ENCODE data around the gene FAM222B.

Gene FAM222B

GRCh38 chr17:28774206-28774605 is 68.4 kb downstream of the FAM222B start:
- DNase-seq (ENCODE audit: low spot score): no peak

GRCh38 chr17:28773736-28774135 is 68.9 kb downstream of the FAM222B start:
- no peak for DNase-seq (ENCODE audit: low spot score)

DNA sequence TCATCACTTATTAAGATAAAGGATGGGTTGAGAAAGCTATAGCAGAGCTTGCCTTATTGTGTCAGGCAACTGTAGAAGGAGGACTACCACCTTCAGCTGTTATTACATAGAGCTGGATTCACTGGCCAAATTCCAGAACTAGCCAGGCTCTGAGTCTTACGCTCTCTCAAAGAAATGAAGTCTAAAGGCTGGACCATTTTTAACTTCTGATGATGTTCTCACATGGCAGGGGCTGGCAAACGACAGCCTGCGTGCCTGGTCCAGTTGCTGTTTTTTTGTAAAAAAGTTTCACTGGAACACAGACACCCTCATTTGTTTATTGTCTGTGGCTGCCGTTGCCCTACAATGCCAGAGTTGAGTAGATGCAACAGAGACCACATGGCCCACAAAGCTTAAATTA is 77.6 kb downstream of the FAM222B start:
- DNase-seq (ENCODE audit: low spot score): no peak

DNA sequence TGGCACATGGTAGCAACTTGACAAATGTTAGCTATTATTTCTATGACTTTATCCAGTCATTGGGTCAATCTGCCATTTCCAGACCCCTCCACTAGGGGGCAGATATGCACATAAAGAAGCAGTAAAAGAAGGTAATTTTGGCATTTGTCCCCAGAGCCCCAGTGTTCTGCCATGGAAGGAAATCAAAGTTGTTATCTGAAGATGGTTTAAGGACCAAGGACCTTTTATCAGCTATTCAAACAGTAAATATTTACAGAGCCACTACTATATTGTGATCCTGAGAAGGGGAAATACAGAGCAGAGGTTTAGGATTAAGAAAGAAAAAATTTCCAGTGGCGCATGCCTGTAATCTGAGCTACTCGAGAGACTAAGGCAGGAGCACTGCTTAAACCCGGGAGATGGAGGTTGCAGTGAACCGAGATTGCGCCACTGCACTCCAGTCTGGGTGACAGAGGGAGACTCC is 78.8 kb downstream of the FAM222B start:
- DNase-seq (ENCODE audit: low spot score): peak; percentile 79

GRCh38 chr17:28763137-28763799 is 79.3 kb downstream of the FAM222B start:
- DNase-seq (ENCODE audit: low spot score): no peak

GRCh38 chr17:28760601-28761562 is 81.7 kb downstream of the FAM222B start:
- DNase-seq (ENCODE audit: low spot score): peak; percentile 70

- DNase-seq (ENCODE audit: low spot score): no peak
These were observed 83.2 kb downstream of the FAM222B start for GRCh38 chr17:28759256-28759865.

DNA sequence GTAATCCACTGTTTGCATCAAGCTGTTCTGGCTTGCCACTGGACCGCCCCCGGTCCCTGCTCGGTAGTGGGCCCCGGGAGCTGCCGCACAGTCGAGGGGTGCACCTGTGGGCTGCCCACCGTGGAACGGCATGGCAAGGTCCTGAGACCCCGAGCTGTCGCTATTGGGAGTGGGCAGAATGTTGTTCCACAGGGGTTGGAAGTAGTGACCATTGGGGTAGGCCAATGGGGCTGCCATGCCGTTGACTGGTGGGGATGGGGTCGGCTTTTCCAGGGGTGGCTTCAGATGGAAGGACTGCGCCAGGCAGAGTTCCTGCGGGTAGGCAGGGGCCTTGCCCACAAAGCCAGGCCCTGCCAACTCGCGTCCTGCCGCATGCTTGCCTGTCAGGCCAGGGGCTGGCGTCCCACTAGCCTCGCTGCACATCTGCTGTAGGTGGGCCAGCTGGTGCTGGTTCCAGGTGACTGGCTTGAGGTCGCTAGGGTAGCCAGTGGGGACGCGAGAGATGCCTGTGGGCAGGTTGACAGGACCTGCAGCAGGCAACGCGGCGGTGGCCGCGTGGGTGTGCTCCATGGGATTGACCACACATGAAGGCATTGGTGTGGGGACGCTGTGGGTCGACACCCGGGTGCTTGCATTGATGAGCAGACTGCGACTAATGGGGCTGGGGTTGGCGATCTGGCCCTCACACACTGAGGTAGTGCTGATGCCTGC is 84.0 kb downstream of the FAM222B start:
- DNase-seq (ENCODE audit: low spot score): no peak

- DNase-seq (ENCODE audit: low spot score): no peak
These were observed 86.4 kb downstream of the FAM222B start for GRCh38 chr17:28756049-28756804.

GRCh38 chr17:28755486-28755885 is 87.1 kb downstream of the FAM222B start:
- DNase-seq (ENCODE audit: low spot score): no peak

DNA sequence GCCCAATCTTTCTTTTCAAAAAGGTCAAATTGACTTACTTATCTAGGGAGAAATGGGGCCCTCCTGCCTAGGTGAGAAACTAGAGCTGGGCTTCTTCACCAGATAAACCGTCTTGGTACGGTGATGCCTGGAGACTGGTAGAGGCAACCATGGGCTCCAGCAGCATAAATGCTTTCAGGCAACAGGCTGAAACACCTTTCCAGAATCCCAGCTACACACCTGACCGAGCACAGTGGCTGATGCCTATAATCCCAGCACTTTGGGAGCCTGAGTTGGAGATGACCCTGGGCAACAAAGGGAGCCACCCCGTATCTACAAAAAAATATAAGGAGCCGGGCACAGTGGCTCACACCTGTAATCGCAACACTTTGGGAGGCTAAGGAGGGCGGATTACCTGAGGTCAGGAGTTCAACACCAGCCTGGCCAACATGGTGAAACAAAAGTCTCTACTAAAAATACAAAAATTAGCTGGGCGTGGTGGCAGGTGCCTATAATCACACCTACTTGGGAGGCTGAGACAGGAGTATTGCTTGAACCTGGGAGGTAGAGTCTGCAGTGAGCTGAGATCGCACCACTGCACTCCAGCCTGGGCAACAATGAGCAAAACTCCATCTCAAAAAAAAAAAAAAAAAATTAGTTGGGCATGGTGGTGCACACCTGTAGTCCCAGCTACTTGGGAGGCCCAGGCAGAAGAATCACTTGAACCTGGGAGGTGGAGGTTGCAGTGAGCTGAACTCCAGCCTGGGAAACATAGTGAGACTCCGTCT is 90.8 kb downstream of the FAM222B start:
- DNase-seq (ENCODE audit: low spot score): no peak

DNA sequence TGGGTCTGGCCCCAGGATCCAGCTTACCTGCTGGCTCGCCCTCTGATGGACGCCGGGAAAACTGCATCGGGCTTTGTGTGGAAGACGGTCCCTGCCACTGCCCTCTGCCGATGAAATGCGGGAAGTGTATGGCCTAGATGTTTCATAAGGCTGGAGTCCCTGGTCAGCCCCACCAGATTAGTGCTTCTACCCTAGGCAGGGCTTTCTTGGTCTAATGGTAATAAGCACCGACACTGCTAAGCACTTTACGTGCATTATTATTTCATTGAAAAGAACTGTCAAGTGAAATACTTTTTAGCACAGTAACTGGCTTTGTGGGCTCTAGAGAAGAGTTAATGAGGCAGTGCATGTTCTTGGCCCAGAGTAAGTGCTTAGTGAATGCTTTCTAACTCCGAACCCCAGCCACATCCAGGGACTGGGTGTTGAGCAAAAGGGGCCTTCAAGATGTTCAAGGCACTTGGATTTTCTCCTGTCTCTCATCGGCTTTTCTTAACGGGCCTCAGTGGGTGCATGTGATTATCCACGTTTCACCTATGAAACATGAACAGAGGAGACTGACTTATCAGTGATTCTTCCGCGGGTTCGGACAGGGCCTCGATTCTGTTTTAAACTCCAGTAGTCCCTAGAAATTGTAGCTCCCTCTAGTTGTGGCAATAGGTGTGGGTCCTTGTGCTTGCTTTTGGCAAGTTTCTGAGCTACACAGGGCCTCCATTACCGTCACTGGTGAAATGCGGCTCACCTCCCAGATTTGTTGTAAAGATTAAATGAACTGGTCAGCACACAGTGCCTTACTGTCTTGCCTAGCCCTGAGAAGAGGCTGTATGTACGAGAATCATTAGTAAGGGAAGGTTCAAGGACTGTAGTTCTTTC is 92.2 kb downstream of the FAM222B start:
- peak; percentile 96 for DNase-seq (ENCODE audit: low spot score)

- DNase-seq (ENCODE audit: low spot score): no peak
These were observed 92.9 kb downstream of the FAM222B start for GRCh38 chr17:28749516-28750177.

DNA sequence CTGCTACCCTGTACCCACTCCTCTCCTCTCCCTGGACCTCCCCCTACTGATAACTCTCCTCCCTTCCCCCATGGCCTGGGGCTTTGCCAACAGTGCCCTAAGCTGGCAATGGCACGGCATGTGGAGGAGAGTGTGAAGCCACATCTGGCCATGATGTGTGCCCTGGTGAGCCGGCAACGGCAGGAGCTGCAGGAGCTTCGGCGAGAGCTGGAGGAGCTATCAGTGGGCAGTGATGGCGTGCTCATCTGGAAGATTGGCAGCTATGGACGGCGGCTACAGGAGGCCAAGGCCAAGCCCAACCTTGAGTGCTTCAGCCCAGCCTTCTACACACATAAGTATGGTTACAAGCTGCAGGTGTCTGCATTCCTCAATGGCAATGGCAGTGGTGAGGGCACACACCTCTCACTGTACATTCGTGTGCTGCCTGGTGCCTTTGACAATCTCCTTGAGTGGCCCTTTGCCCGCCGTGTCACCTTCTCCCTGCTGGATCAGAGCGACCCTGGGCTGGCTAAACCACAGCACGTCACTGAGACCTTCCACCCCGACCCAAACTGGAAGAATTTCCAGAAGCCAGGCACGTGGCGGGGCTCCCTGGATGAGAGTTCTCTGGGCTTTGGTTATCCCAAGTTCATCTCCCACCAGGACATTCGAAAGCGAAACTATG is 93.6 kb downstream of the FAM222B start:
- no peak for DNase-seq (ENCODE audit: low spot score)

GRCh38 chr17:28747801-28748750 is 94.5 kb downstream of the FAM222B start:
- DNase-seq (ENCODE audit: low spot score): no peak

GRCh38 chr17:28747051-28747691 is 95.4 kb downstream of the FAM222B start:
- peak; percentile 88 for DNase-seq (ENCODE audit: low spot score)

DNA sequence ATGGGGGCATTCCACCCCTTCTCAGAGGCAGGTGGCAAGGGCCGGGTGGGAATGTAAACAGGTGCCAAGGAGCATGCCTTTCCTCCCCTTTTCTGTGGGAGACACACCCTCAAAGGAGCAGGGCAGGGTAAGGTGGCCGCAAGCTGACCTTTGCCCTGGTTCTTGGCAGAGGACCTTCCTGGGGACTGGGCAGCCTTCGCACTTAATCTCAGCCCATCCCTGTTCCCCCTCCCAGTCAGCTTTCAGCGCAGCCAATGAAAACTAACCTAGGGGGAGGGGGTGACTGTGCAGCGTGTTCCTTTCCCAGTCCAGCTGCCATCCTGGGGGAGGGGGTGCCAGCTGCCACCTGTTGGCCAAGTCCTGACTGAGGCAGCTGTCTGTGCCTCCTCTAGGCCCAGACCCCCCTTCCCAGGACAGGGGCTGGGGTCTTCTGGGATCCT is 96.0 kb downstream of the FAM222B start:
- peak; percentile 83 for DNase-seq (ENCODE audit: low spot score)
